OCI-M1 (cell line): Measurements from ENCODE around the gene DHRS4L2.
"Not testable (repeated sequence)": the region's sequence is repeated elsewhere in the genome, so short reads cannot be mapped to it uniquely, and the experiment has no call there.

Experiments
- DNase-seq: peaks from one replicate; lab custom pipeline; 2025; lab: John Stamatoyannopoulos, UW

The DHRS4L2 gene

GRCh38 chr14:23973178-23973577 lies 15.6 kb upstream of the DHRS4L2 start:
- DNase-seq, result not testable (repeated sequence)

- not testable (repeated sequence) for DNase-seq
Measured at GRCh38 chr14:23974041-23974440, 14.7 kb upstream of the DHRS4L2 start.

- DNase-seq, result peak; percentile 29
Measured at GRCh38 chr14:23977208-23977607, 11.5 kb upstream of the DHRS4L2 start.

- DNase-seq, result not testable (repeated sequence)
Measured at GRCh38 chr14:23981951-23982813, 6.5 kb upstream of the DHRS4L2 start.

- DNase-seq, result no peak
Measured at GRCh38 chr14:23984891-23985602, 3.7 kb upstream of the DHRS4L2 start.

GRCh38 chr14:23988223-23988606 lies 514 bp upstream of the DHRS4L2 start:
- DNase-seq, result not testable (repeated sequence)

GRCh38 chr14:23989734-23990445 lies 1.2 kb downstream of the DHRS4L2 start:
- DNase-seq, result not testable (repeated sequence)

- not testable (repeated sequence) for DNase-seq
Measured at GRCh38 chr14:23990961-23991360, 2.2 kb downstream of the DHRS4L2 start.

- not testable (repeated sequence) for DNase-seq
Measured at GRCh38 chr14:23993042-23993441, 4.3 kb downstream of the DHRS4L2 start.

- DNase-seq, result not testable (repeated sequence)
Measured at GRCh38 chr14:23996009-23996408, 7.3 kb downstream of the DHRS4L2 start.

GRCh38 chr14:23996825-23997224 lies 8.1 kb downstream of the DHRS4L2 start:
- not testable (repeated sequence) for DNase-seq

- DNase-seq, result not testable (repeated sequence)
Measured at GRCh38 chr14:23999640-24000039, 10.9 kb downstream of the DHRS4L2 start.

- DNase-seq, result peak; percentile 2
Measured at GRCh38 chr14:24001078-24001477, 12.3 kb downstream of the DHRS4L2 start.

GRCh38 chr14:24001679-24002078 lies 12.9 kb downstream of the DHRS4L2 start:
- not testable (repeated sequence) for DNase-seq

GRCh38 chr14:24006471-24006816 lies 17.7 kb downstream of the DHRS4L2 start:
- not testable (repeated sequence) for DNase-seq

GRCh38 chr14:24006817-24007652 lies 18.3 kb downstream of the DHRS4L2 start:
- DNase-seq, result peak; percentile 36

- DNase-seq, result no peak
Measured at GRCh38 chr14:24011051-24011450, 22.3 kb downstream of the DHRS4L2 start.

GRCh38 chr14:24012726-24013273 lies 24.1 kb downstream of the DHRS4L2 start:
- DNase-seq, result not testable (repeated sequence)

GRCh38 chr14:24013654-24014514 lies 25.2 kb downstream of the DHRS4L2 start:
- DNase-seq, result peak; percentile 82

- not testable (repeated sequence) for DNase-seq
Measured at GRCh38 chr14:24015745-24016144, 27.0 kb downstream of the DHRS4L2 start.
